Measurements from ENCODE around the gene CBX6. TPM values are rescaled to one million over a fixed set of nuclear protein-coding genes. Genes with fewer than 3 reads are reported as not detected.
A peak's percentile ranks its signal among the peaks of the same experiment; 100 is the strongest.
"Not testable (repeated sequence)": the region's sequence is repeated elsewhere in the genome, so short reads cannot be mapped to it uniquely, and the experiment has no call there.

The CBX6 gene
- total RNA-seq, 1 donor, result 66.5 TPM

DNA sequence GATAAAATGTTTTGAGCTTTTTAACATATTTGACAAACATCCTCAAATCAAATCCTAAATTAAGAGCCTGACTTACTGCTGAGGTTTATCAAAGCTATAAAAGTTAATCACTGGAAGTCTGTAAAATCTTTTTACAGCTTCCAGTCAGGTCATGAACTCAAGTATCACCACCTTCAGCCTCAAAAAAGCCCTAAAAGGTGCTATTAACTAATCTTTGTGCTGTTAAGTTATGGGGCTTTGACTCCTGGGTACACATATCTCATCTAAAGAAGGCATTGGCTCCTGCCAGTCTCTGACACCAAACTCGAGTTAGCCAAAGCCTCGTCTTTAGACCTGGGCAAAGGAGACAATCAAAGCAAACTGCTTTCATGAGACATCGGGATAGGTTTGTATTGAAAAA, 34.0 kb upstream of the CBX6 start:
- TF ChIP-seq, protein P1, sequence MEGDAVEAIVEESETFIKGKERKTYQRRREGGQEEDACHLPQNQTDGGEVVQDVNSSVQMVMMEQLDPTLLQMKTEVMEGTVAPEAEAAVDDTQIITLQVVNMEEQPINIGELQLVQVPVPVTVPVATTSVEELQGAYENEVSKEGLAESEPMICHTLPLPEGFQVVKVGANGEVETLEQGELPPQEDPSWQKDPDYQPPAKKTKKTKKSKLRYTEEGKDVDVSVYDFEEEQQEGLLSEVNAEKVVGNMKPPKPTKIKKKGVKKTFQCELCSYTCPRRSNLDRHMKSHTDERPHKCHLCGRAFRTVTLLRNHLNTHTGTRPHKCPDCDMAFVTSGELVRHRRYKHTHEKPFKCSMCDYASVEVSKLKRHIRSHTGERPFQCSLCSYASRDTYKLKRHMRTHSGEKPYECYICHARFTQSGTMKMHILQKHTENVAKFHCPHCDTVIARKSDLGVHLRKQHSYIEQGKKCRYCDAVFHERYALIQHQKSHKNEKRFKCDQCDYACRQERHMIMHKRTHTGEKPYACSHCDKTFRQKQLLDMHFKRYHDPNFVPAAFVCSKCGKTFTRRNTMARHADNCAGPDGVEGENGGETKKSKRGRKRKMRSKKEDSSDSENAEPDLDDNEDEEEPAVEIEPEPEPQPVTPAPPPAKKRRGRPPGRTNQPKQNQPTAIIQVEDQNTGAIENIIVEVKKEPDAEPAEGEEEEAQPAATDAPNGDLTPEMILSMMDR (IDR thresholded peaks at IDR 0.05; ENCODE audit: insufficient read depth, low read depth, low read length), result no peak
- no peak overlapping the region for H3K4me3 ChIP-seq (ENCODE audit: low read depth, low read length)
- no peak for DNase-seq (ENCODE audit: low read depth)

- not testable (repeated sequence) for DNase-seq (ENCODE audit: low read depth); H3K4me3 ChIP-seq (ENCODE audit: low read depth, low read length)
Measured at GRCh38 chr22:38904052-38904617, 32.1 kb upstream of the CBX6 start.

DNA sequence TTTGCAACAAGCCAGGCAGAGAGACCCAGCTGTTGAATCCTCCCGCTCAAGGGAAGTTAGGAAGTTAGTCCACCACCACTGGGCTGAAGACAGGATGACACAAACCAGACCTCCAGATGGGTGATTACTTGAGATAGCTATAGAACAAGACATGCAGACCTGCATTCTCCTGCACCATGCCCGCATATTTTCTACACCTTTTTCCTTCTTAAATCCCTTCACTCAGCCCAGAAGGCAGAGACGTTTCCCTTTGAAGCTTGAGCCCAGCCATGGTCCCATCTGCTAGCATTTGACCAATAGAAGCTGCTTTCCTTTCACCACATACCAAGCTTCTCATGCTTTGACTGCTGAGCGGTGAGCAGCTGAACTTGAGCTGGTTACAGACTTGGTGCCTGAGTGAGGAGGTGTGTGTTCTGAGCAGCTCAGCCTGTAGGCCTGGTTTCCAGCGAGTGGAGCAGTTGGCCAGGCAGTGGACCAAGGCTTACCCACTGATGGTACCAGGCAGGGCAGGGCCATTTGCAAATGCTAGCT, 29.2 kb upstream of the CBX6 start:
- TF ChIP-seq, protein P1 (IDR thresholded peaks at IDR 0.05; ENCODE audit: insufficient read depth, low read depth, low read length), result no peak
- peak; percentile 52 for DNase-seq (ENCODE audit: low read depth)
- no peak overlapping the region for H3K4me3 ChIP-seq (ENCODE audit: low read depth, low read length)

DNA sequence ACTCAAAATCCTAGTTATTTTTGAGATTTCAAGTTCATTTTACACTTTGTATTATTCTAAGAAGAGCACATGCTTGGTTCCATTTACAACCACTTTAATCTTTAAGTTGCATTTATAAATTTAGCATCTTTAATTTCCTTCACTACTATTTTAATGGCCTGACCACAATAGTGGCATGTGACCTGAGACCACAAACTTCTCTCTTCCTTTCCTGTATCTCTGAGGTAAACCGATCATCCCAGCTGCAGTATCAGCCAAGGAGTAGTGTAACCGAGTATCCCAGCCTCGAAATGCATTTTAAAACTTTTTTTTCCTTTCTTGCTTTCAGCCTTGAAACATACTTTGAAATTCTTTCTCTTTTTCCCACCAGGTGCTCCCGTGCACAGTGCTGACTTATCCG, 28.7 kb upstream of the CBX6 start:
- TF ChIP-seq, protein P1 (IDR thresholded peaks at IDR 0.05; ENCODE audit: insufficient read depth, low read depth, low read length), result no peak
- no peak for DNase-seq (ENCODE audit: low read depth)
- no peak overlapping the region for H3K4me3 ChIP-seq (ENCODE audit: low read depth, low read length)

DNA sequence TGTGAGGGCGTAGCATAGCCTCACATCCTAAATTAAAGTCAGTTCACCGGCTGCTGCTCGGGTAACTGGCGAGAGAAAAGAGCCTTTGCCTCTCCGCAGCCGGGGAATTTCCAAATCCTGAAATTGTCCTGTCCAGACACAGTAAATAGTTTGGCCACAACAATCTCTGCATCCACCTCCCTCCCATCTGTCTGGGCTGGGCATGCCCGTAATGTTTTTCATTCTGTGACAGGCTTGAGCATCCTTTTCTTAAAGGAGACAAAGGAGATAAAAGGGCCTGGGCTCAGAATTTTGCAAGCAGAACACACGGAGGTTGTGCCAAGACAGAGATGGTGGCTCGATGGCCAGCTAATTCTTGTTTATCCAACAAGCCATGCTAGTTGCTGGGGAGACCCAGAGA, 19.2 kb upstream of the CBX6 start:
- TF ChIP-seq, protein P1 (IDR thresholded peaks at IDR 0.05; ENCODE audit: insufficient read depth, low read depth, low read length), result no peak
- H3K4me3 ChIP-seq (ENCODE audit: low read depth, low read length), result no peak overlapping the region
- no peak for DNase-seq (ENCODE audit: low read depth)

DNA sequence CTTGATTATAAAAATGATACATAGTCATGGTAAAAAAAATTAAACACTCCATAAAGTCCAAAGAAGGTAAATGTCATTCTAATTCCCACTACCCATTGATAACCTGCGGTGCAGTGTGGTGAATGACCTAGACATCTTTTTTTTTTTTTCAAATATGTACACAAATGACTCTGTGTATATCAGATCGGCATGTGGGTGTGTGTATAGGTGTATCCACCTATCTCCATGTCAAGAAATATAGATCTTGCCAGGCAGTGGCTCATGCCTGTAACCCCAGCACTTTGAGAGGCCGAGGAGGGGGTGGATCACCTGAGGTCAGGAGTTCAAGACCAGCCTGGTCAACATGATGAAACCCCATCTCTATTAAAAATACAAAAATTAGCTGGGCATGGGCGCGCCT, 18.4 kb upstream of the CBX6 start:
- TF ChIP-seq, protein P1 (IDR thresholded peaks at IDR 0.05; ENCODE audit: insufficient read depth, low read depth, low read length), result no peak
- DNase-seq (ENCODE audit: low read depth), result no peak
- no peak overlapping the region for H3K4me3 ChIP-seq (ENCODE audit: low read depth, low read length)

DNA sequence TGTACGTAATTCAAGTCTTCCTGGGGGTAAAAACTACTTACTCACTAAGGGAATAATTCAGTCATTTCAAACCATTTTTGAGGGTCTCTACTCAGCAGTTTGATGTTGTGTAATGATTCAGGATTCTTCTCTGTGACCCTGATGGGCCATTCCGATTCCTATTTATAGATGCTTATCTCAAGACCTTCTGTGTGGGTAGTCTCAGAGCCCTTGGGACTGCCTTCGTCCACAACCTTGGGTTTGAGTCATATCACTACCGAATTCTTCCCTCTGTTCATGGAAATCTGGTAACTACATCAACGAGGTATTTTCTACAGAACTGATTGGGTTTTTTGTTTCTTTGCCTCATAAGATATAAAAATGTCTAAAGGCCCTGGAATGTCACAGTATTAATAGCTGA, 14.3 kb upstream of the CBX6 start:
- H3K4me3 ChIP-seq (ENCODE audit: low read depth, low read length), result no peak overlapping the region
- TF ChIP-seq, protein P1 (IDR thresholded peaks at IDR 0.05; ENCODE audit: insufficient read depth, low read depth, low read length), result no peak
- DNase-seq (ENCODE audit: low read depth), result no peak

Measured in fibroblast of villous mesenchyme (primary cell).